SK-N-SH (cell line): ENCODE results near the gene CNOT1. TPM values are rescaled to one million over a fixed set of nuclear protein-coding genes. Genes with fewer than 3 reads are reported as not detected.

Source experiments
- CTCF ChIA-PET: fragments of 300-600, 350-600 bp; formaldehyde crosslinking; extraction: SDS; loops from one replicate; lab custom pipeline; 2021; lab: Yijun Ruan, JAX
- POLR2A ChIA-PET: fragments of 350-600 bp; sonication (Branson Sonifier 250); formaldehyde crosslinking; extraction: SDS; loops from one replicate; lab custom pipeline; 2020; ENCODE audit warnings: antibody characterized with exemption, inconsistent platforms; lab: Yijun Ruan, JAX
- DNase-seq: peaks from one replicate; pipeline ENCODE4 v3.0.0; 2012
- H2AFZ ChIP-seq: fragments of 200-600 bp; sonication (generic); 2 replicates; pipeline ENCODE4 v1.8.1; 2016; ENCODE audit warnings: antibody characterized with exemption, mild to moderate bottlenecking, low read depth
- H3F3A ChIP-seq: fragments of 200-600 bp; sonication (generic); replicated peaks from 2 replicates; pipeline ENCODE3; 2016; ENCODE audit warnings: antibody characterized with exemption, mild to moderate bottlenecking; ENCODE audit not compliant: insufficient read depth
- H3K27ac ChIP-seq, 2 experiments: fragments of 200-500 bp in 1 of 2; fragments of 200-600 bp in 1 of 2; sonication (Bioruptor generic) in 1 of 2; sonication (generic), shearing (Covaris generic) in 1 of 2; 2 replicates each; pipeline versions ENCODE4 v1.5.1 to v1.6.1; 2014 to 2016; ENCODE audit warnings: low read depth in 2 of 2, inconsistent platforms in 1 of 2, low read length in 1 of 2, mild to moderate bottlenecking in 1 of 2, mixed read lengths in 1 of 2
- H3K27me3 ChIP-seq: fragments of 200-600 bp; sonication (generic), shearing (Covaris generic); 2 replicates; pipeline ENCODE4 v1.6.1; 2016; ENCODE audit warnings: mixed run types; ENCODE audit not compliant: insufficient read depth
- H3K36me3 ChIP-seq, 2 experiments: fragments of 200-500 bp in 1 of 2; fragments of 200-600 bp in 1 of 2; sonication (Bioruptor generic) in 1 of 2; sonication (generic) in 1 of 2; replicated peaks in 1 of 2; 2 replicates each; pipeline versions ENCODE3 to v1.5.1; 2014 to 2016; ENCODE audit warnings: low read length in 1 of 2, mild to moderate bottlenecking in 1 of 2; ENCODE audit not compliant: insufficient read depth in 2 of 2, control insufficient read depth in 1 of 2
- H3K4me1 ChIP-seq, 2 experiments: fragments of 200-500 bp in 1 of 2; fragments of 200-600 bp in 1 of 2; sonication (Bioruptor generic) in 1 of 2; sonication (generic), shearing (Covaris generic) in 1 of 2; 2 replicates each; pipeline versions ENCODE4 v1.5.1 to v1.6.1; 2014 to 2016; ENCODE audit warnings: low read depth in 1 of 2, low read length in 1 of 2, mixed run types in 1 of 2; ENCODE audit not compliant: insufficient read depth in 2 of 2, control insufficient read depth in 1 of 2
- H3K4me2 ChIP-seq: fragments of 200-600 bp; sonication (generic), shearing (Covaris generic); 2 replicates; pipeline ENCODE4 v1.6.1; 2017; ENCODE audit warnings: mixed run types
- H3K4me3 ChIP-seq, 2 experiments: fragments of 200-500 bp in 1 of 2; fragments of 200-600 bp in 1 of 2; sonication (Bioruptor generic) in 1 of 2; sonication (generic), shearing (Covaris generic) in 1 of 2; 2 replicates each; pipeline versions ENCODE4 v1.5.1 to v1.8.1; 2014 to 2016; ENCODE audit warnings: low read depth in 2 of 2, inconsistent platforms in 1 of 2, low read length in 1 of 2, mild to moderate bottlenecking in 1 of 2, mixed read lengths in 1 of 2, moderate library complexity in 1 of 2
- H3K79me2 ChIP-seq: fragments of 200-600 bp; sonication (generic); 2 replicates; pipeline ENCODE4 v1.8.1; 2017; ENCODE audit warnings: mild to moderate bottlenecking; ENCODE audit not compliant: insufficient read depth
- H3K9ac ChIP-seq: fragments of 200-600 bp; sonication (generic); 2 replicates; pipeline ENCODE4 v1.6.1; 2017; ENCODE audit warnings: mixed run types
- H3K9me2 ChIP-seq: fragments of 200-600 bp; sonication (generic); 2 replicates; pipeline ENCODE4 v1.6.1; 2017; ENCODE audit warnings: mixed run types
- H3K9me3 ChIP-seq: fragments of 200-600 bp; sonication (generic); 2 replicates; pipeline ENCODE4 v1.6.1; 2017; ENCODE audit warnings: mixed run types, mild to moderate bottlenecking, moderate library complexity
- H4K20me1 ChIP-seq: fragments of 200-600 bp; sonication (generic); 2 replicates; pipeline ENCODE4 v1.6.1; 2017; ENCODE audit warnings: mild to moderate bottlenecking, mixed run types; ENCODE audit not compliant: insufficient read depth
- CTCF ChIP-seq: fragments of 200-600 bp; sonication (generic); IDR thresholded peaks from 2 replicates; pipeline ENCODE4 v1.6.1; 2017; ENCODE audit warnings: antibody characterized with exemption, mild to moderate bottlenecking, moderate library complexity
- EP300 ChIP-seq, 2 experiments: IDR thresholded peaks; 2 replicates each; pipeline versions ENCODE4 v1.4.0 to v1.6.1; 2012; ENCODE audit warnings: borderline replicate concordance in 1 of 2, low read depth in 1 of 2, low read length in 1 of 2
- FOXJ3 ChIP-seq: sonication (generic); formaldehyde crosslinking; IDR thresholded peaks from 2 replicates; pipeline ENCODE4 v1.5.1; 2020; ENCODE audit warnings: mild to moderate bottlenecking, missing genetic modification reagents
- GABPA ChIP-seq: IDR thresholded peaks from 2 replicates; pipeline ENCODE4 v1.4.0; 2012; ENCODE audit warnings: low read depth, mild to moderate bottlenecking
- MAX ChIP-seq: IDR thresholded peaks from 2 replicates; pipeline ENCODE4 v1.4.0; 2012; ENCODE audit warnings: low read depth
- MEF2A ChIP-seq: IDR thresholded peaks from 2 replicates; pipeline ENCODE4 v1.4.0; 2012; ENCODE audit warnings: low read depth, borderline replicate concordance
- MXI1 ChIP-seq: IDR thresholded peaks from 2 replicates; pipeline ENCODE4 v1.6.1; 2012; ENCODE audit warnings: mild to moderate bottlenecking, low read depth, low read length, improper control_type of control experiment
- NFIC ChIP-seq: IDR thresholded peaks from 2 replicates; pipeline ENCODE4 v1.4.0; 2012; ENCODE audit warnings: borderline replicate concordance
- PBX3 ChIP-seq: IDR thresholded peaks from 2 replicates; pipeline ENCODE4; 2012
- RAD21 ChIP-seq: IDR thresholded peaks from 2 replicates; pipeline ENCODE4 v1.6.1; 2012; ENCODE audit warnings: mild to moderate bottlenecking, low read length
- REST ChIP-seq: IDR thresholded peaks from 2 replicates; pipeline ENCODE4 v1.6.1; 2012; ENCODE audit warnings: mild to moderate bottlenecking, low read depth, low read length, moderate library complexity
- RFX5 ChIP-seq: IDR thresholded peaks from 2 replicates; pipeline ENCODE4 v1.6.1; 2012; ENCODE audit warnings: mild to moderate bottlenecking, improper control_type of control experiment, low read length
- RXRA ChIP-seq: IDR thresholded peaks from 2 replicates; pipeline ENCODE4 v1.4.0; 2012; ENCODE audit warnings: low read depth, mild to moderate bottlenecking, borderline replicate concordance
- TAF1 ChIP-seq: IDR thresholded peaks from 2 replicates; pipeline ENCODE4 v1.6.1; 2012; ENCODE audit warnings: low read depth, mild to moderate bottlenecking, low read length, moderate library complexity, borderline replicate concordance
- USF2 ChIP-seq: fragments of 150-350 bp; IDR thresholded peaks from 2 replicates; pipeline ENCODE4 v1.6.1; 2017; ENCODE audit warnings: antibody characterized with exemption, low read length, low read depth, borderline replicate concordance
- YY1 ChIP-seq: IDR thresholded peaks from 2 replicates; pipeline ENCODE4 v1.4.0; 2012; ENCODE audit warnings: low read depth, mild to moderate bottlenecking
- WGBS: methylation state at CpG from one replicate; pipeline ENCODE4 v1.1.6; 2017; ENCODE audit warnings: low lambda C conversion rate; 5-methylcytosine and 5-hydroxymethylcytosine counted together
- polyA plus RNA-seq, 3 experiments: library from polyadenylated mRNA; depleted of rRNA; stranded (reverse); fragments of >200 nt; gene quantifications; 2 replicates each; pipeline ENCODE4 v1.2.3, GENCODE V29; 2012

Gene CNOT1
- polyA plus RNA-seq, 1 of the 3 experiments (the other 2 are of a cell fraction): 77.8 TPM

DNA sequence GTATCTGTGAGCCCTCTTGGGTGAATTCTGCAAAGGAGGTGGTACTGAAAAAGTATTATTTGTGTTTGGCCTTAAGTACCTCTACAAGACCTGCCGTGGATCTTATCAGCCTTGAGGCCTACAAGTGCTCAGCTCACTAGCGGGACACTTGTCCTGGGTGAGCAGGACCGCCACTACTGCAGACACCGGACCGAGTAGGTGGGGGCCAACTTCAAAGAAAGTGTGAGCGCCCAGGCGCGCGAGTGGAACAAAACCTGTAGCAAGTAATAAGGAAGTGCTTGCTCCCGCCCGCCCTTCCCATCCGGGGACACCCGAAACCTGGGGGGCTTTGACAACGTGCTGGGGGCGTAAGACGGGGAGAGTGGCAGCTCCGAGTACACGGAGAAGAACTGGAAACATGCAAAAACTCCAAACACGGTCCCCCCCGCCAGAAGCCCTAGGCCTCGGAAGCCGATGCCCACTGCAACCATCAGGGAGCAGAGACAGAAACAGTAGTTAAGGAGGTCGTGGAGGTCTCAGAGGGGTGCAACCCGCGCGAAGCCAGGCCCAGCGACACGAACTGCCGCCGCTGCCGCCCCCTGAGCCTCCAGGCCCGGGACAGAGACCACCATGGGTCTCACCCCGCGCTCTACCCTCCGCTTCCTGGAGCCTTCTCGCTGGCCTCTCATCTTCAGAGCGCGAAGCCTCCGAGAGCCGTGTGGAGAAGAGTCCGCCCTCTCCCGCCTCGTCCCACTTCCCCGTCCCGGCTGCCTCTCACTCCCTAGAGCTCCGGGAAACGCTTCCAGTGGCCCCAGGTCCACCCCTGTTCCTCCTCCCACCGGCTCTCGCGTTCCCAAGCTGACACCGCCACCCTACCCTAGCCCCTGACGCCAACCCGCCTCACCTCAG, 537 bp downstream of the CNOT1 start:
- Histone ChIP-seq H3K9me3 (no peaks in the 10 kb centered on the region), H4K20me1 (peaks cover 47% of the 10 kb centered on the region), H3K4me3 (peak overlapping the region; percentile 75 to 95), H3K4me2 (peak overlapping the region; percentile 73), H3F3A (peaks cover 3% of the 10 kb centered on the region), H2AFZ (0 out of 2 replicates have a peak overlapping the region, but pooled peaks have one; percentile 62), H3K9ac (peak overlapping the region; percentile 98), H3K9me2 (no peaks in the 10 kb centered on the region), H3K36me3 (peaks cover 3 to 8% of the 10 kb centered on the region in 2 experiments), H3K27me3 (no peaks in the 10 kb centered on the region), H3K27ac (peak overlapping the region; percentile 89 to 98), H3K4me1 (peaks cover 0 to 5% of the 10 kb centered on the region in 2 experiments; a peak in 2 of 4 replicates), H3K79me2 (peaks cover 55% of the 10 kb centered on the region)
- DNase-seq: no peak
- ChIA-PET POLR2A (interaction anchor here (0.6 to 1.2 kb wide), 4 partner anchors 11 to 457 kb away, joined by 3 to 4 read pairs (median 4); partner anchors contain the start of gene NDRG4), CTCF (interaction anchor here (1.2 kb wide), 1 partner anchor 24 kb away, joined by 3 read pairs; no protein-coding TSS in a partner anchor)
- 1% methylated on average over 36 of the region's 53 CpGs for WGBS
- no peak for TF ChIP-seq RAD21
- no peak for TF ChIP-seq FOXJ3 (CRISPR knock-in tag)
- no peak for TF ChIP-seq GABPA
- no peak for TF ChIP-seq EP300 (IDR thresholded peaks at IDR 0.05; ENCODE audit: borderline replicate concordance in 1 of 2, low read depth in 1 of 2, low read length in 1 of 2)
- TF ChIP-seq YY1: no peak
- no peak for TF ChIP-seq RFX5

GRCh38 chr16:58624209-58624608, 5.4 kb downstream of the CNOT1 start:
- TF ChIP-seq MAX (no peak), USF2 (no peak), MXI1 (no peak), REST (no peak), YY1 (no peak), RXRA (no peak), CTCF (no peak), PBX3 (no peak), TAF1 (no peak), RAD21 (no peak), NFIC (no peak), MEF2A (no peak)
- peaks cover 3% of the 10 kb centered on the region for H3F3A ChIP-seq
- no peak overlapping the region for H3K4me2 ChIP-seq
- peaks cover 10 to 30% of the 10 kb centered on the region in 2 experiments for H3K36me3 ChIP-seq
- no peaks in the 10 kb centered on the region for H3K9me3 ChIP-seq
- H3K9ac ChIP-seq: no peak overlapping the region
- no peak for DNase-seq
- no peaks in the 10 kb centered on the region for H3K27me3 ChIP-seq
- H3K4me3 ChIP-seq: no peak overlapping the region
- H3K79me2 ChIP-seq: peaks cover 99% of the 10 kb centered on the region
- H4K20me1 ChIP-seq: peaks cover 69% of the 10 kb centered on the region
- no peak overlapping the region for H2AFZ ChIP-seq
- ChIA-PET POLR2A (no interaction called here), CTCF (no interaction called here)
- peaks cover 0 to 5% of the 10 kb centered on the region in 2 experiments; a peak in 2 of 4 replicates for H3K4me1 ChIP-seq
- WGBS: 92% methylated on average over 7 of the region's 7 CpGs
- no peak overlapping the region for H3K27ac ChIP-seq
- H3K9me2 ChIP-seq: no peaks in the 10 kb centered on the region
